ENCODE data around the gene PCDH12. TPM values are rescaled to one million over a fixed set of nuclear protein-coding genes. Genes with fewer than 3 reads are reported as not detected.

Gene PCDH12
- total RNA-seq, 2 experiments from 2014 or later: 0.43 to 1.1 TPM

DNA sequence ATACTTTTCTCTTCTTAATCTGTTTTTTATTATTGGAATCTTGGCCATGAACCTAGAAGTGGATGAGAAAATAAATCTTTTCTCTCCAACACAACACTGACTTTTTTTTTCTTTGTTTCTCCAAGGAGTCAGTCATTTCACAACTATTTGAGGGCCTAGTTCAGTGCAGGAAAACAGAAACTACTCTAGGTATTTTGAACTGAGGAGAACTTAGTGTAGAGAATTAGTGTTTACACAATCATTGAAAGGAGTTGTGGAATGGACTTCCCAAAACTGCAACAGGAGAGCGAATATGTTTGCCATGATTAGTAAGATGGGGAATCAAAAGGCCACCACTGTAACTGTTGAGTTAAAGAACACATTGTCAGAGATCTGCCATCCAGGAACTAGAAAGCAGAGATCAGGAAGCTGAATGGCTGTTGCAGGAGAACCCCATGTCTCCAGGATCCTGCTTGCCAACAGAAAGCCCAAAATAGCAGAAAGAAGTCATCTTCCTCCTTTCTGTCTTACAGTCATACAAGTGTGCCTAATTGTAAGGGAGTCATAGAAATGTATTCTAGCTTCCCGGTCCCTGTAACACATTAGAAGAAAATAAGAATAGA is 59.5 kb downstream of the PCDH12 start:
- CTCF ChIA-PET: interaction anchor here (0.6 kb wide), 2 partner anchors 8 to 25 kb away, joined by 3 to 4 read pairs; partner anchors contain the start of gene DELE1
- Mint-ChIP-seq H3K27ac (no peak overlapping the region), H3K36me3 (ENCODE audit: low read depth) (no peaks in the 10 kb centered on the region), H3K4me1 (ENCODE audit: low read depth) (no peaks in the 10 kb centered on the region), H3K4me3 (no peak overlapping the region), H3K9me3 (no peaks in the 10 kb centered on the region), H3K27me3 (ENCODE audit: low read depth) (peaks cover 7% of the 10 kb centered on the region)
- DNase-seq: no peak
- intact Hi-C loops (cut with micrococcal nuclease): no loop called here

DNA sequence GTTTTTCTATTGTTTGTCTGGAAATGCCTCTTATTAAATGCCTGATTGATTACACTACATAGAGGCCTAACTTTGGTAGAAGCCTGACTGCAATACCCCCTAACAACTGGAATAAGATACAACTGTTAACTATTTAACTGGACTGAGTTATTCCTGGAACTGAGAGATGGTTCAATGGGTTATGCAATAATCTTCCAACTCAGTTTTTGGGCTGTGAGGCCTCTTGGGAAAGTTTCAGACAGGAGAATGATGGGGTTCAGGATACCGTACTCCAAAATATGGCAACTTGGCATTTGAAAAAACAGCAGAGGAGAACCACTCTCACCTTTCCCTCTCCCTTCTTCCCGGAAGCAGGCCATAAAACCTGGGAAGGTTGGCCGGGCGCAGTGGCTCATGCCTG is 60.6 kb downstream of the PCDH12 start:
- no peak overlapping the region for H3K27ac Mint-ChIP-seq
- intact Hi-C loops (cut with micrococcal nuclease): no loop called here
- CTCF ChIA-PET: interaction anchor here (1.5 kb wide), 1 partner anchor 64 kb away, joined by 5 read pairs; no protein-coding TSS in a partner anchor
- DNase-seq: no peak
- H3K4me1 Mint-ChIP-seq (ENCODE audit: low read depth): no peaks in the 10 kb centered on the region
- H3K27me3 Mint-ChIP-seq (ENCODE audit: low read depth): peaks cover 4% of the 10 kb centered on the region
- no peak overlapping the region for H3K4me3 Mint-ChIP-seq
- no peaks in the 10 kb centered on the region for H3K9me3 Mint-ChIP-seq
- H3K36me3 Mint-ChIP-seq (ENCODE audit: low read depth): no peaks in the 10 kb centered on the region

Other genes starting within 250 kb of the PCDH12 start
- not detected for gene PCDH1, start 79.8 kb downstream of the PCDH12 start, total RNA-seq
- 10 to 100 TPM; 48.0 to 50.6 TPM for gene DELE1, start 34.3 kb downstream of the PCDH12 start, total RNA-seq
- 10 to 100 TPM; 29.8 to 35.6 TPM for gene RNF14, start 10.9 kb upstream of the PCDH12 start, total RNA-seq
- gene GNPDA1, start 54.8 kb upstream of the PCDH12 start, total RNA-seq: 100 to 1,000 TPM; 250 to 259 TPM
- gene NDFIP1, start 150.6 kb upstream of the PCDH12 start, total RNA-seq: 100 to 1,000 TPM; 103 to 104 TPM

Measured in activated naive CD4-positive, alpha-beta T cell treated with anti-CD3 and anti-CD28 coated beads for 36 hours (primary cell).